Measurements from ENCODE around the gene ATXN7L1. TPM values are rescaled to one million over a fixed set of nuclear protein-coding genes. Genes with fewer than 3 reads are reported as not detected.

The ATXN7L1 gene
- total and polyA plus RNA-seq, 2 of the 13 experiments (the other 11 are each of a cell fraction or from before 2014, with no cell fraction given), result 4.1 to 7.8 TPM

- no peak for ATAC-seq
- in situ Hi-C loops (cut with HindIII; ENCODE audit: extremely low pct_ligation_motif_present, low pct_unique_long_range_greater_than_20kb), result no loop called here
- WGBS (ENCODE audit: low lambda C conversion rate), result 91% methylated on average over 3 of the region's 3 CpGs
- Histone ChIP-seq H3K9me3 (ENCODE audit: low read length) (no peaks in the 10 kb centered on the region), H3K4me2 (ENCODE audit: low read depth, low read length) (no peak overlapping the region), H3K4me1 (ENCODE audit: insufficient read depth, low read length) (peaks cover 16% of the 10 kb centered on the region), H3K4me3 (replicated peaks in 1 of 3; ENCODE audit: insufficient read depth in 1 of 3, low read depth in 2 of 3, low read length in 3 of 3) (no peak overlapping the region), H3K9ac (ENCODE audit: insufficient read depth, low read depth, low read length) (no peak overlapping the region), H3K36me3 (replicated peaks in 1 of 2; ENCODE audit: control insufficient read depth in 1 of 2, insufficient read depth in 2 of 2, low read length in 2 of 2) (no peaks in the 10 kb centered on the region), H4K20me1 (ENCODE audit: insufficient read depth, low read length) (no peaks in the 10 kb centered on the region), H3K79me2 (ENCODE audit: insufficient read depth, low read length) (no peaks in the 10 kb centered on the region), H3K27ac (ENCODE audit: extremely low read length, insufficient read depth, low read length) (no peak overlapping the region), H3K27me3 (ENCODE audit: control insufficient read depth in 1 of 2, insufficient read depth in 2 of 2, low read length in 2 of 2) (no peaks in the 10 kb centered on the region), H2AFZ (ENCODE audit: low read length) (no peak overlapping the region)
- DNase-seq (ENCODE audit: low spot score), result no peak
- CTCF ChIA-PET (ENCODE audit: low intra/inter-chr PET ratio, low total read pairs), result no interaction called here
- no peak for FAIRE-seq
- intact Hi-C loops (cut with micrococcal nuclease; ENCODE audit: unreplicated experiment), result no loop called here
- POLR2A ChIA-PET, result no interaction called here
- no TSS peak for BruUV-seq (replicated peaks)
- TF ChIP-seq, protein P1, sequence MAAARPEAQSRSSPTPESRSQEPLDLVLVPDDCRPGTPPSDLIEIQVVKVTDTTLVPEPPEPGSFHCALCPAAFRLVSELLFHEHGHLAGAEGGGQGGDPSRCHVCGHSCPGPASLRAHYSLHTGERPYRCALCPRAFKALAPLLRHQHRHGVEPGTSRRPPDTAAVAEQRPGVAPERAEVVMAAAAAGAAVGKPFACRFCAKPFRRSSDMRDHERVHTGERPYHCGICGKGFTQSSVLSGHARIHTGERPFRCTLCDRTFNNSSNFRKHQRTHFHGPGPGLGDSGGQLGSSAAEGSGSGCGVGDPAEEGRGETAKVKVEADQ (CRISPR knock-in tag; IDR thresholded peaks at IDR 0.05; ENCODE audit: borderline replicate concordance), result no peak
- no peak for TF ChIP-seq ZFP62 (CRISPR knock-in tag; IDR thresholded peaks at IDR 0.05)
- TF ChIP-seq HNRNPLL (IDR thresholded peaks at IDR 0.05; ENCODE audit: low read depth, low read length, poor library complexity, severe bottlenecking), result no peak
- TF ChIP-seq RNF2 (conservative IDR thresholded peaks at IDR 0.05; ENCODE audit: low read depth), result no peak
- no peak for TF ChIP-seq KMT2A (CRISPR knock-in tag; IDR thresholded peaks at IDR 0.05)
- no peak for TF ChIP-seq ZNF138 (CRISPR knock-in tag; IDR thresholded peaks at IDR 0.05; ENCODE audit: low read depth)
- no peak for TF ChIP-seq ZNF672 (CRISPR knock-in tag; IDR thresholded peaks at IDR 0.05)
- no peak for TF ChIP-seq ZSCAN25 (CRISPR knock-in tag; IDR thresholded peaks at IDR 0.05)
- TF ChIP-seq ZBTB14 (CRISPR knock-in tag; IDR thresholded peaks at IDR 0.05), result no peak
- TF ChIP-seq, protein P2, sequence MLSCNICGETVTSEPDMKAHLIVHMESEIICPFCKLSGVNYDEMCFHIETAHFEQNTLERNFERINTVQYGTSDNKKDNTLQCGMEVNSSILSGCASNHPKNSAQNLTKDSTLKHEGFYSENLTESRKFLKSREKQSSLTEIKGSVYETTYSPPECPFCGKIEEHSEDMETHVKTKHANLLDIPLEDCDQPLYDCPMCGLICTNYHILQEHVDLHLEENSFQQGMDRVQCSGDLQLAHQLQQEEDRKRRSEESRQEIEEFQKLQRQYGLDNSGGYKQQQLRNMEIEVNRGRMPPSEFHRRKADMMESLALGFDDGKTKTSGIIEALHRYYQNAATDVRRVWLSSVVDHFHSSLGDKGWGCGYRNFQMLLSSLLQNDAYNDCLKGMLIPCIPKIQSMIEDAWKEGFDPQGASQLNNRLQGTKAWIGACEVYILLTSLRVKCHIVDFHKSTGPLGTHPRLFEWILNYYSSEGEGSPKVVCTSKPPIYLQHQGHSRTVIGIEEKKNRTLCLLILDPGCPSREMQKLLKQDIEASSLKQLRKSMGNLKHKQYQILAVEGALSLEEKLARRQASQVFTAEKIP (CRISPR knock-in tag; IDR thresholded peaks at IDR 0.05; ENCODE audit: borderline replicate concordance), result no peak
- TF ChIP-seq ZGPAT (CRISPR knock-in tag; IDR thresholded peaks at IDR 0.05), result no peak
- TF ChIP-seq ARID2 (CRISPR knock-in tag; IDR thresholded peaks at IDR 0.05; ENCODE audit: borderline replicate concordance), result no peak
- no peak for TF ChIP-seq NFE2 (CRISPR knock-in tag; IDR thresholded peaks at IDR 0.05)
- no peak for TF ChIP-seq ZNF614 (CRISPR knock-in tag; IDR thresholded peaks at IDR 0.05; ENCODE audit: borderline replicate concordance)
- no peak for TF ChIP-seq ZNF335 (CRISPR knock-in tag; IDR thresholded peaks at IDR 0.05)
- no peak for TF ChIP-seq BRD4 (CRISPR knock-in tag; IDR thresholded peaks at IDR 0.05)
- no peak for TF ChIP-seq NR2F1 (CRISPR knock-in tag; IDR thresholded peaks at IDR 0.05)
- TF ChIP-seq TGIF2 (CRISPR knock-in tag; IDR thresholded peaks at IDR 0.05), result no peak
- TF ChIP-seq ZNF839 (CRISPR knock-in tag; IDR thresholded peaks at IDR 0.05; ENCODE audit: borderline replicate concordance), result no peak
These were observed 103.4 kb downstream of the ATXN7L1 start for GRCh38 chr7:105773030-105773460.
